Astrocyte (in vitro differentiated cells and primary cell): ENCODE results near the gene ADAMTS12. TPM values are rescaled to one million over a fixed set of nuclear protein-coding genes. Genes with fewer than 3 reads are reported as not detected.

Experiments used
- DNase-seq: peaks from one replicate; pipeline ENCODE4 v3.0.0-alpha.2; 2010; ENCODE audit warnings: low read depth
- FAIRE-seq: peaks from 2 replicates; lab custom pipeline; 2011; peaks lifted over from hg19 to GRCh38; lab: Jason Lieb, UNC
- H2AFZ ChIP-seq: 2 replicates; pipeline ENCODE4 v1.6.0; 2012; ENCODE audit warnings: low read depth, low read length, inconsistent platforms
- H3K27ac ChIP-seq: 2 replicates; pipeline ENCODE4 v1.5.1; 2011; ENCODE audit warnings: low read depth, low read length, inconsistent platforms
- H3K27me3 ChIP-seq: 2 replicates; pipeline ENCODE4 v1.6.0; 2011; ENCODE audit warnings: low read length, inconsistent platforms; ENCODE audit not compliant: insufficient read depth
- H3K36me3 ChIP-seq: 2 replicates; pipeline ENCODE4 v1.5.1; 2011; ENCODE audit warnings: low read length, inconsistent platforms; ENCODE audit not compliant: insufficient read depth
- H3K4me1 ChIP-seq: 2 replicates; pipeline ENCODE4 v1.5.1; 2011; ENCODE audit warnings: low read length, inconsistent platforms; ENCODE audit not compliant: insufficient read depth
- H3K4me2 ChIP-seq: 2 replicates; pipeline ENCODE4 v1.6.0; 2012; ENCODE audit warnings: low read length, inconsistent platforms
- H3K4me3 ChIP-seq: 2 replicates; pipeline ENCODE4 v1.5.1; 2011; ENCODE audit warnings: low read depth, mild to moderate bottlenecking, low read length, inconsistent platforms; ENCODE audit not compliant: insufficient read depth
- H3K79me2 ChIP-seq: 2 replicates; pipeline ENCODE4 v1.6.0; 2012; ENCODE audit warnings: mild to moderate bottlenecking, low read length, inconsistent platforms; ENCODE audit not compliant: insufficient read depth
- H3K9ac ChIP-seq: 2 replicates; pipeline ENCODE4 v1.6.0; 2012; ENCODE audit warnings: mild to moderate bottlenecking, low read length, inconsistent platforms
- H3K9me3 ChIP-seq: 2 replicates; pipeline ENCODE4 v1.5.1; 2012; ENCODE audit warnings: low read depth, mild to moderate bottlenecking, low read length, inconsistent platforms; ENCODE audit not compliant: insufficient read depth
- H4K20me1 ChIP-seq: 2 replicates; pipeline ENCODE4 v1.6.0; 2012; ENCODE audit warnings: low read length, inconsistent platforms; ENCODE audit not compliant: insufficient read depth
- H3K27ac Mint-ChIP-seq: one replicate; pipeline ENCODE4 v1.8.0; 2021; ENCODE audit warnings: mild to moderate bottlenecking, mixed read lengths; ENCODE audit not compliant: unreplicated experiment
- H3K27me3 Mint-ChIP-seq: one replicate; pipeline ENCODE4 v1.8.0; 2021; ENCODE audit warnings: low read depth, mixed read lengths; ENCODE audit not compliant: unreplicated experiment
- H3K36me3 Mint-ChIP-seq: one replicate; pipeline ENCODE4 v1.8.0; 2021; ENCODE audit warnings: low read depth, mixed read lengths; ENCODE audit not compliant: unreplicated experiment
- H3K4me1 Mint-ChIP-seq: one replicate; pipeline ENCODE4 v1.8.0; 2021; ENCODE audit warnings: low read depth, mixed read lengths; ENCODE audit not compliant: unreplicated experiment
- H3K4me3 Mint-ChIP-seq: one replicate; pipeline ENCODE4 v1.8.0; 2021; ENCODE audit warnings: mild to moderate bottlenecking, moderate library complexity, mixed read lengths; ENCODE audit not compliant: unreplicated experiment
- H3K9me3 Mint-ChIP-seq: one replicate; pipeline ENCODE4 v1.8.0; 2021; ENCODE audit warnings: mild to moderate bottlenecking, mixed read lengths; ENCODE audit not compliant: unreplicated experiment
- CTCF ChIP-seq: IDR thresholded peaks from 2 replicates; pipeline ENCODE4 v1.5.1; 2011; ENCODE audit warnings: low read depth, mild to moderate bottlenecking, inconsistent platforms, low read length, moderate library complexity; ENCODE audit not compliant: insufficient read depth
- EZH2 ChIP-seq: IDR thresholded peaks from 2 replicates; pipeline ENCODE4 v1.6.1; 2012; ENCODE audit warnings: mild to moderate bottlenecking, low read length, inconsistent platforms; ENCODE audit not compliant: insufficient read depth
- total RNA-seq: library from RNA; stranded (reverse); gene quantifications from 2 replicates; pipeline ENCODE4 v1.2.1, GENCODE V29; 2021

Gene ADAMTS12
- total RNA-seq, 1 donor from 2014 or later = 156 TPM

DNA sequence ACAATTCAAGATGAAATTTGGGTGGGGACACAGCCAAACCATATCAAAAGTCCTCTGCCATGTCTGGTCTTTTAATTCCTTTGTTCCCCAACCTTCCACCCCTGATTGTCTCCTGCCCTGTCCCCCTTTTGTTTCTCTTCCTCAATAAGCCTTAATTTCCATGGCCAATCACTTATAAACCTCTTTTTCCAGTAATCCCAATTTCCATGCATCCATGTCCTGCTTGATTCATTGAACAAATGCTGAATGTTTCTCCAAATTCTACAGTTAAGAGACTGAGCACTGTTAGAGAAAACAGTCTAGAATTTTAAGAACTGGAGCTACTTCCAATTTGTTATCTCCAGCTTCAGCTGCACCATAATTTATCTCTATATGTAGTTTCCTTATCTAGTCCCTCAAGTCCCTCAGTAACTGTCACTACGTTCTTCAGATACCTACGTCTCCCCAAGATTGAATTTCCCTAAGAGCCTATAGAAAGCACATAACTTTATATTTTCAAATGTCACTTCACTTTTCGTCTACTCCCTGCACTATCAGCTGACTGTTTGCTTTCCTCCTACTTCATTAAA is 416.8 kb downstream of the ADAMTS12 start:
- no peak overlapping the region for H3K4me2 ChIP-seq
- no peaks in the 10 kb centered on the region for H3K79me2 ChIP-seq
- no peaks in the 10 kb centered on the region for H3K9me3 ChIP-seq
- H2AFZ ChIP-seq = no peak overlapping the region
- H4K20me1 ChIP-seq = peaks cover 11% of the 10 kb centered on the region
- peaks cover 31% of the 10 kb centered on the region for H3K36me3 ChIP-seq
- peaks cover 22% of the 10 kb centered on the region for H3K4me1 Mint-ChIP-seq
- peaks cover 43% of the 10 kb centered on the region for H3K36me3 Mint-ChIP-seq
- no peak overlapping the region for H3K4me3 ChIP-seq
- TF ChIP-seq EZH2 (no peak), CTCF (no peak)
- H3K27ac ChIP-seq = no peak overlapping the region
- no peak overlapping the region for H3K4me3 Mint-ChIP-seq
- H3K27me3 Mint-ChIP-seq = no peaks in the 10 kb centered on the region
- H3K27ac Mint-ChIP-seq = no peak overlapping the region
- H3K9ac ChIP-seq = no peak overlapping the region
- H3K9me3 Mint-ChIP-seq = no peaks in the 10 kb centered on the region
- no peaks in the 10 kb centered on the region for H3K27me3 ChIP-seq
- H3K4me1 ChIP-seq = no peaks in the 10 kb centered on the region
- no peak for DNase-seq
- no peak for FAIRE-seq

DNA sequence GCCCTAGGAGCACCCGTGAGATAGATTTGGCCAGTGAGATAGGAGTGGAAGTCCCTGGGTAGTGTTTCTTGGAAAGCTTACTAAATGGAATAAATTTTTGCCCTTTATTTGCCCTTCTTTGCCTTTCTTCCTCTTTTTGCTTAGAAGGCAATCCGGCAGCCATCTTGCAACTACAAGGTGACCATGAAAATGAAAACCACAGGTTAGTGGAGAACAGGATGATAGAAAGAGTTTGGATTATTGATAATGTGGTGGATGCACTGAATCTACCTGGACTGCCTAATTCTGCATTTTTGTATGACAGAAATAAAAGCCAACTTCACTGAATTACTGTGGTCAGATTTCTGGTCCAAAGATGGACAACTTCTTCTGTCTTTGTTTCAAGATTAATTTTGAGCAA is 417.8 kb downstream of the ADAMTS12 start:
- H3K79me2 ChIP-seq = peaks cover 2% of the 10 kb centered on the region
- no peak for DNase-seq
- no peaks in the 10 kb centered on the region for H3K9me3 Mint-ChIP-seq
- FAIRE-seq = no peak
- H3K27ac ChIP-seq = no peak overlapping the region
- H3K9me3 ChIP-seq = no peaks in the 10 kb centered on the region
- H3K36me3 Mint-ChIP-seq = peaks cover 41% of the 10 kb centered on the region
- peaks cover 41% of the 10 kb centered on the region for H3K36me3 ChIP-seq
- no peak overlapping the region for H3K9ac ChIP-seq
- H3K4me3 ChIP-seq = no peak overlapping the region
- no peak overlapping the region for H3K4me3 Mint-ChIP-seq
- H3K27me3 ChIP-seq = no peaks in the 10 kb centered on the region
- H3K4me1 ChIP-seq = no peaks in the 10 kb centered on the region
- H2AFZ ChIP-seq = no peak overlapping the region
- no peak overlapping the region for H3K4me2 ChIP-seq
- no peak overlapping the region for H3K27ac Mint-ChIP-seq
- peaks cover 20% of the 10 kb centered on the region for H4K20me1 ChIP-seq
- TF ChIP-seq CTCF = no peak
- TF ChIP-seq EZH2 = no peak
- H3K4me1 Mint-ChIP-seq = peaks cover 15% of the 10 kb centered on the region
- H3K27me3 Mint-ChIP-seq = no peaks in the 10 kb centered on the region

Other genes starting within 250 kb of the ADAMTS12 start
- gene RXFP3, start 44.4 kb upstream of the ADAMTS12 start, total RNA-seq = not detected in 2 replicates
- 0.82 and 0.98 TPM in 2 replicates for gene SLC45A2, start 92.7 kb upstream of the ADAMTS12 start, total RNA-seq
- 11.5 and 13.4 TPM in 2 replicates for gene AMACR, start 116.1 kb upstream of the ADAMTS12 start, total RNA-seq
- gene C1QTNF3, start 151.2 kb upstream of the ADAMTS12 start, total RNA-seq = 0.58 and 0.95 TPM in 2 replicates